ENCODE results near the gene ZSCAN9.

Gene ZSCAN9

GRCh38 chr6:28225056-28225834 is at the start of gene ZSCAN9:
Gene ZSCAN9, plus strand, starts transcription at chr6:28225275. Its CDS starts 1,810 bp downstream, at chr6:28227085.
- peak; percentile 90 for DNase-seq

GRCh38 chr6:28176373-28176772 is 48.7 kb upstream of the ZSCAN9 start:
- no peak for DNase-seq

DNA sequence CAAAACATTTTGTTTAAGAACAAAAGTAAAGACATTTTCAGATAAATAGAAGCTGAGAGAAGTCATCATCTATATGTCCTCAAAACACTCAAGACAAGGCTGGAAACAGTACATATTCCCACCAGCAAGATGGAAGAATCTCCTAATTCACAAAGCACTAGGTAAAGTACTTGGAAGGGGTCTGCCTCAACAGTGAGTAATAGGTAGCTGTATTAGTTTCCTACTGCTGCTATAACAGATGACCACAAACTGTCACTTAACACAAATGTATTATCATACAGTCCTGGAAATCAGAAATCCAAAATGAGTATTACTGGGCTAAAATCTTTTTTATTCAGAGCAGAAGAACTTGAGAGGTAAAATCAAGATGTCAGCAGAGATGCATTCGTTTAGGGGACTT is 42.8 kb upstream of the ZSCAN9 start:
- no peak for DNase-seq

- no peak for DNase-seq
These were observed 36.7 kb upstream of the ZSCAN9 start for GRCh38 chr6:28188111-28188979.

GRCh38 chr6:28200020-28200419 is 25.1 kb upstream of the ZSCAN9 start:
- DNase-seq: no peak

- DNase-seq: no peak
These were observed 21.9 kb upstream of the ZSCAN9 start for GRCh38 chr6:28203201-28203600.

- DNase-seq: no peak
These were observed 19.2 kb upstream of the ZSCAN9 start for GRCh38 chr6:28205879-28206278.

GRCh38 chr6:28206527-28206926 is 18.5 kb upstream of the ZSCAN9 start:
- no peak for DNase-seq

DNA sequence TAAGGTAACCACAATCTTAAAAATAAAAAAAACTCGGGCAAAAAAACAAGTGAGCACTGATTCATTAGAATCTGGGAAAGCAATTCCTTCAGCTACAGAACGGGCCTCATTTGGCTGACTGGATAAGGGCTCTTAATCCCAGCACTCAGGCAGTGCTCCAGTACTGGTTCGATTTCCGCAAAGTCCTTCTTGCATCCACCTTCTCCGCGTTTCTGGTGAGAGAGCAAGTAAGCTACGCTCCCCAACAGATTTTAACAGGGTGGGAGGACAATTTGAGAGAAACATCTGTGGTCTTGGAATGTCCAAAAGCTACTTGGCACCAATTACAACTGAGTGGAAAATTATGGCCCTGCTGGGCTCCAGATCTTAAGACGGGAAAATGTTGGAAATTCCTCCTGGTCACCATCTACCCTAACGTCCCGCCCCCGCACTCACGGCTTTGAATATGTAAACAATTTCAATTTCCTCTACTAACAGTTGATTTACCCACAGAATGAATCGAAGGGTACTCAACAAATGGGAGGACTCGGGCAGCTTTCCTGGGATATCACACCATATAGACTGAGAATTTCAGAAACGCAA is 18.1 kb upstream of the ZSCAN9 start:
- no peak for DNase-seq

- DNase-seq: peak; percentile 63
These were observed 17.5 kb upstream of the ZSCAN9 start for GRCh38 chr6:28207510-28208110.

DNA sequence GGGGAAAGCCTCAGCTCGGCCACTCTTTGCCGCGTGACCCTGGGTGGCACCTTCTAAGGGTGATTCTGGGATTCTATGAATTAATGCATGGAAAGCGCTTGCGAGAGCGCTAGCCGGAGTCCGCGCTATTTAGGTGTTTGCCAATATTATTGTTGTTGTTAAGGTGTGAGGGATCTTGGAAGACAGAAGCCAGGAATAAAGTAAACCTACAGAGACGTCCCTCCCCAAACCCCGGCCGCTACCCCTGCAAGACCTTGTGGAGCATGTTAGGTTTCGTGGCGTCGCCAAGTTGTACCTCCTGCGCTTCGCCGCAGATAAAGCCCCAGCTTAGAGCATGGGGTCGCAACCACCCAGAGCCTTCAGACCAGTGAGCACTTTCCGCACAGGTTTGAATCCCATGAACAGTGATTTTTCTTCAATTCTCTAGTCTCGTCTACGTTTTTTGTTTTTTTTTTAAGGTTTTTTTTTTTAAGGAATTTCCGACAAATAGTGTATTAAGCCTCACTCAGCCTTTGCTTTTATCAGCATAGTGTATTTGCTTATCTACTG is 16.9 kb upstream of the ZSCAN9 start:
- peak; percentile 44 for DNase-seq

GRCh38 chr6:28209753-28210535 is 15.1 kb upstream of the ZSCAN9 start:
- DNase-seq: no peak

GRCh38 chr6:28211840-28212509 is 13.1 kb upstream of the ZSCAN9 start:
- DNase-seq: no peak

DNA sequence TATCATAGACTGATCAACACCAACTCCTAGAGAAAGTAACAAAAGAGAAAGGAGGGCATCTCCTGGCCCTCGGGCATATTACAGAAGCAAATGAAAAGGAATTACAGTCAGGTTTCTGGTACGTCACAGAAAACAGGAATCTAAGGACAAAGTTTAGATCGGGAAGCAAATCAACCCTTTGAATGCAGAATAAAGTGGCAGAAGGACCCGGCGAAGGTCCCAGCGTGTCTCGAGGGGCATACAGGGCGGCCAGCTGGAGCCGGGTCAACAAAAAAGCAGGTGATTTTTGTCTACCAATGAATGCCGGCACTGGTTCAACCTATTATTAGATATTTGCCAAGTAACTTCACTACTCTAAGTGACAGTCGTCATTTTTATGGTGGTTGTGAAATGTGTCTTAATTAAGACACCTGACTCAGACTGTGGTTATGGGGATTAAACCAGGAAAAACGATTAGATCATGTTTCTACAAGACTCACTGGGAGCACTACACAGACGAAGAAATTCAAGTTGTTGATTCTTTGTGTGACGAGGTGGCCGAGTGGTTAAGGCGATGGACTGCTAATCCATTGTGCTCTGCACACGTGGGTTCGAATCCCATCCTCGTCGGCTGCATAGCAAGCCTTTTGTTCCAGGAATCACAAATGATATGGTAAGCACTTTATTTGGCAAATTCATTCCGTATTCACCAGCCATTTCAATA is 12.4 kb upstream of the ZSCAN9 start:
- peak; percentile 85 for DNase-seq

DNA sequence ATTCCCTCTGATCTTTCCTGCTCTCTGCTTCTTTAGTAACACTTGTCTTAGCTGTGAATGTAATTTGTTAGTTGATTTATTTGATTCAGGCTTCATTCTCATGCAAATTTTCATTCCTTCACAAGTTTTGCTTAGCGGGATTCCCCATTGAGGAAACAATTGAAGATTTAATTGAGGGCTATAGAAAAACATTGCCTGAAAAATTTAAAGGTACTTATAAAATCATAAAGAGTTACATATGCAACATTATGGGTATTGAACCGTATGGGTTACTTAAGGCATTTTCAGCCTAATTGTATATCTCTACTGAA is 11.9 kb upstream of the ZSCAN9 start:
- no peak for DNase-seq

- peak; percentile 67 for DNase-seq
These were observed 9.7 kb upstream of the ZSCAN9 start for GRCh38 chr6:28215425-28215824.

DNA sequence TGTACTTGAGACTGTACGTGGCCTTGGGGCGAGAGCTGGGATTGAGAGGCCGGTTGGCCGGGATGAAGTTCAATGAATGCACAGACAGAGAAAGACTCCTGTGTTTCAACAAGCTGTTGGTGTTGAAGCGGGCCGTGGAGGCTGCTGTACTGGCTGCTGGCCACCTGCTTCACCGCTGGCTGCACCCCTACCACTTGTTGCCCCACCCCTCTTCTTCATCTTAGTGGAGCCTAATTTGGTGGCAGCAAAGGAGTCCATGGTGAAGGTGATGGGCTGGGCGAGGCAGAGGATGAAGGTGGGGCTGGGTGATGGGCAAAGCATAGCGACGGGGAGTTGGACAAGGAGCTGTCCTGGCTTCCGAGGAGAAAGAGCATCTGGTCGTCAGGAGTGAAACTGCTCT is 7.2 kb upstream of the ZSCAN9 start:
- DNase-seq: no peak

GRCh38 chr6:28218312-28219248 is 6.5 kb upstream of the ZSCAN9 start:
- peak; percentile 90 for DNase-seq

DNA sequence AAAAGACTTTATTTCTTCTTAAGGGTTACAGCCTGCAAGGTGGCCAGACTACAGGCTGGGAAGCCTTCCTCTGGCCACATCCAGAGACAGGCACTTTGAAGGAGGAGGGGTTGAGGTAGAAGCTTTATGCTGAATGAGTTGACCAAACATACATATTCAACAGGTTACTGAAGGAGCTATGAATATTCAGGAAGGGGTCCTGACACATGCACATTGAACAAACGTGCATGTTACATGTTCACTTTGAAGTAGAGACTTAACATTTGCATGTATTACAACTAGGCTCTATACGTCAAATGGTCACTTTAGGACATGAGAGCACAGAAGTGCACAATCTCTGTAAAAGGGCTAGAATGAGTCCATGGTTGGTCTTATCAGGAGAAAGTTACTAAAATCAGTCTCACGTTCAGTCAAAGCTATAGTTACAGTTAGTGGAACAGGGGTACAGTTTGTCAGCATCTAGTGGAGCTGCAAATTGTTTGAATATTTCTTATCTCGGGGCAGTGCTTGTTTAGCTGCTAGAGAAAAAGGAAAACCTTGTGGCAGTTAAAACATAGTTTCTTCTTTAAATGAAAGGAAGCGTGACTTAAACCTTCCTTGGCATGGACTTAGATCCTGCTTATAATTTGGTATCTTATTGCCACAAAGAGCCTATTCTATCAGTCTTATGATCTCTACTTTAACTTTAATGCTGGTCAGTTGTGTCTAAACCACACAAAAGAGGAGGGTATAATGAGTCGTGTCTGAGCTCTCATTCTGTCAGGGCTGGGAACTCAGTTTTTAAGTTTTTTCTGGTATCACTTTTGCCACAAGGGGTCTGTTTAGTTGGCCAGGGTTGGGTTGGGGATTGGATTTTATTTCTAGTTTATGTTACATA is 4.6 kb upstream of the ZSCAN9 start:
- DNase-seq: peak; percentile 45

Data from hematopoietic multipotent progenitor cell treated with erythropoietin and hydrocortisone succinate and interleukin-3 and kit ligand, for 6 days (in vitro differentiated cells).